Vagina (tissue), 2 donors: ENCODE data around the gene BACH1. TPM values are rescaled to one million over a fixed set of nuclear protein-coding genes. Genes with fewer than 3 reads are reported as not detected.

ENCODE experiments used
- DNase-seq, 2 donors: peaks; one replicate each; pipeline ENCODE4 v3.0.0-alpha.2; 2017; ENCODE audit errors: extremely low spot score in 2 of 2
- H3K27ac ChIP-seq: fragments of 200-600 bp; sonication (generic); one replicate; pipeline ENCODE4 v1.5.1; 2019
- H3K27me3 ChIP-seq: fragments of 200-600 bp; sonication (generic); one replicate; pipeline ENCODE4 v1.5.1; 2019
- H3K36me3 ChIP-seq, 2 donors: fragments of 200-600 bp; sonication (generic); one replicate each; pipeline ENCODE4 v1.5.1; 2017 to 2019
- H3K4me1 ChIP-seq: fragments of 200-600 bp; sonication (generic); one replicate; pipeline ENCODE4 v1.5.1; 2019
- H3K4me3 ChIP-seq, 2 donors: fragments of 200-600 bp; sonication (generic); 1 replicate in 1 of 2; 2 replicates in 1 of 2; pipeline ENCODE4 v1.5.1; 2016 to 2019
- H3K9me3 ChIP-seq: fragments of 200-600 bp; sonication (generic); one replicate; pipeline ENCODE4 v1.5.1; 2019
- CTCF ChIP-seq, 3 experiments: fragments of 450-650 bp in 2 of 3; fragments of 200-600 bp in 1 of 3; sonication (generic) in 1 of 3; IDR thresholded peaks; one replicate each; pipeline ENCODE4 v1.5.1; 2017 to 2019; ENCODE audit warnings: antibody characterized with exemption in 3 of 3, mild to moderate bottlenecking in 2 of 3, moderate library complexity in 2 of 3
- POLR2A ChIP-seq, 2 donors: fragments of 450-650 bp; IDR thresholded peaks; one replicate each; pipeline ENCODE4 v1.6.1; 2017; ENCODE audit warnings: antibody characterized with exemption in 2 of 2, mild to moderate bottlenecking in 2 of 2, moderate library complexity in 2 of 2
- POLR2AphosphoS5 ChIP-seq, 2 donors: sonication (generic); formaldehyde crosslinking; IDR thresholded peaks; one replicate each; pipeline ENCODE4 v1.9.0; 2017; ENCODE audit warnings: antibody characterized with exemption in 2 of 2, mild to moderate bottlenecking in 2 of 2, low read depth in 1 of 2; ENCODE audit not compliant: insufficient read depth in 1 of 2
- intact Hi-C: fragments of 100-400 bp; cut with DNase I; formaldehyde crosslinking; loops from one replicate; pipeline ENCODE4 v1.15.1; 2023
- total RNA-seq: library from RNA; depleted of rRNA; stranded (reverse); fragments of >200 nt; gene quantifications from one replicate; pipeline ENCODE4 v1.2.3, GENCODE V29; 2016

Gene BACH1
- total RNA-seq, 1 donor from 2014 or later = 33.1 TPM

GRCh38 chr21:29326914-29327554 is 28.3 kb downstream of the BACH1 start:
- intact Hi-C loops = no loop called here
- Histone ChIP-seq H3K27me3 (no peaks in the 10 kb centered on the region), H3K9me3 (no peaks in the 10 kb centered on the region), H3K4me3 (no peak overlapping the region), H3K36me3 (peaks cover 0 to 14% of the 10 kb centered on the region in 2 donors), H3K27ac (no peak overlapping the region), H3K4me1 (no peaks in the 10 kb centered on the region)
- DNase-seq = no peak
- TF ChIP-seq POLR2A (IDR thresholded peaks at IDR 0.05) (no peak), CTCF (IDR thresholded peaks at IDR 0.05) (no peak), POLR2AphosphoS5 (IDR thresholded peaks at IDR 0.05; ENCODE audit: insufficient read depth in 1 of 2, low read depth in 1 of 2) (no peak)

- Histone ChIP-seq H3K4me3 (no peak overlapping the region), H3K4me1 (no peaks in the 10 kb centered on the region), H3K27ac (no peak overlapping the region), H3K36me3 (peaks cover 0 to 13% of the 10 kb centered on the region in 2 donors), H3K27me3 (no peaks in the 10 kb centered on the region), H3K9me3 (no peaks in the 10 kb centered on the region)
- DNase-seq = no peak
- intact Hi-C loops = no loop called here
- TF ChIP-seq POLR2A (IDR thresholded peaks at IDR 0.05) = no peak
Measured at GRCh38 chr21:29329406-29329805, 30.7 kb downstream of the BACH1 start.

GRCh38 chr21:29330797-29331196 is 32.1 kb downstream of the BACH1 start:
- intact Hi-C loops = no loop called here

GRCh38 chr21:29332461-29333362 is 34.0 kb downstream of the BACH1 start:
- DNase-seq = no peak
- no peaks in the 10 kb centered on the region for H3K36me3 ChIP-seq
- H3K27ac ChIP-seq = no peak overlapping the region
- TF ChIP-seq POLR2AphosphoS5 (IDR thresholded peaks at IDR 0.05; ENCODE audit: insufficient read depth in 1 of 2, low read depth in 1 of 2) = no peak
- TF ChIP-seq CTCF (IDR thresholded peaks at IDR 0.05) = no peak
- TF ChIP-seq POLR2A (IDR thresholded peaks at IDR 0.05) = no peak
- no peak overlapping the region for H3K4me3 ChIP-seq
- intact Hi-C loops = no loop called here
- H3K27me3 ChIP-seq = no peaks in the 10 kb centered on the region
- no peaks in the 10 kb centered on the region for H3K4me1 ChIP-seq
- no peaks in the 10 kb centered on the region for H3K9me3 ChIP-seq

More at GRCh38 chr21:29330797-29331196, 32.1 kb downstream of the BACH1 start:
- H3K9me3 ChIP-seq = no peaks in the 10 kb centered on the region
- H3K27ac ChIP-seq = no peak overlapping the region
- no peaks in the 10 kb centered on the region for H3K27me3 ChIP-seq
- H3K36me3 ChIP-seq = peaks cover 0 to 13% of the 10 kb centered on the region in 2 donors
- TF ChIP-seq CTCF (IDR thresholded peaks at IDR 0.05) (no peak), POLR2AphosphoS5 (IDR thresholded peaks at IDR 0.05; ENCODE audit: insufficient read depth in 1 of 2, low read depth in 1 of 2) (no peak), POLR2A (IDR thresholded peaks at IDR 0.05) (no peak)
- DNase-seq = no peak
- no peak overlapping the region for H3K4me3 ChIP-seq
- H3K4me1 ChIP-seq = no peaks in the 10 kb centered on the region

- intact Hi-C loops = no loop called here
Measured at GRCh38 chr21:29333406-29333805, 34.7 kb downstream of the BACH1 start.

More at GRCh38 chr21:29333406-29333805, 34.7 kb downstream of the BACH1 start:
- Histone ChIP-seq H3K4me3 (no peak overlapping the region), H3K36me3 (no peaks in the 10 kb centered on the region), H3K27me3 (no peaks in the 10 kb centered on the region), H3K9me3 (no peaks in the 10 kb centered on the region), H3K27ac (no peak overlapping the region), H3K4me1 (no peaks in the 10 kb centered on the region)
- no peak for DNase-seq
- no peak for TF ChIP-seq POLR2AphosphoS5 (IDR thresholded peaks at IDR 0.05; ENCODE audit: insufficient read depth in 1 of 2, low read depth in 1 of 2)
- TF ChIP-seq POLR2A (IDR thresholded peaks at IDR 0.05) = no peak
- TF ChIP-seq CTCF (IDR thresholded peaks at IDR 0.05) = no peak
